ENCODE measurements around the gene RRP1B. TPM values are rescaled to one million over a fixed set of nuclear protein-coding genes. Genes with fewer than 3 reads are reported as not detected.

RRP1B gene
- total and polyA plus RNA-seq, 2 of the 13 experiments (the other 11 are each of a cell fraction or from before 2014, with no cell fraction given), result 16.3 to 46.2 TPM

GRCh38 chr21:43699933-43700599 lies 40.7 kb downstream of the RRP1B start (continued):
- TF ChIP-seq ZNF121 (CRISPR knock-in tag; IDR thresholded peaks at IDR 0.05) (no peak), GZF1 (CRISPR knock-in tag; IDR thresholded peaks at IDR 0.05) (no peak), MAZ (IDR thresholded peaks at IDR 0.05; ENCODE audit: borderline replicate concordance, low read depth, low read length) (no peak), MAZ (CRISPR knock-in tag; IDR thresholded peaks at IDR 0.05; ENCODE audit: low read depth) (no peak), REST (IDR thresholded peaks at IDR 0.05; ENCODE audit: borderline replicate concordance in 1 of 2, low read depth in 1 of 2, low read length in 2 of 2) (no peak), STAT6 (CRISPR knock-in tag; IDR thresholded peaks at IDR 0.05; ENCODE audit: borderline replicate concordance) (no peak), HMGXB3 (CRISPR knock-in tag; IDR thresholded peaks at IDR 0.05; ENCODE audit: borderline replicate concordance) (no peak), ZNF333 (CRISPR knock-in tag; IDR thresholded peaks at IDR 0.05; ENCODE audit: borderline replicate concordance) (no peak), KLF15 (CRISPR knock-in tag; IDR thresholded peaks at IDR 0.05; ENCODE audit: borderline replicate concordance) (no peak), ARNT (IDR thresholded peaks at IDR 0.05) (no peak), MLX (CRISPR knock-in tag; IDR thresholded peaks at IDR 0.05) (no peak)
